ENCODE results near the gene ZNF223.

ZNF223 gene

DNA sequence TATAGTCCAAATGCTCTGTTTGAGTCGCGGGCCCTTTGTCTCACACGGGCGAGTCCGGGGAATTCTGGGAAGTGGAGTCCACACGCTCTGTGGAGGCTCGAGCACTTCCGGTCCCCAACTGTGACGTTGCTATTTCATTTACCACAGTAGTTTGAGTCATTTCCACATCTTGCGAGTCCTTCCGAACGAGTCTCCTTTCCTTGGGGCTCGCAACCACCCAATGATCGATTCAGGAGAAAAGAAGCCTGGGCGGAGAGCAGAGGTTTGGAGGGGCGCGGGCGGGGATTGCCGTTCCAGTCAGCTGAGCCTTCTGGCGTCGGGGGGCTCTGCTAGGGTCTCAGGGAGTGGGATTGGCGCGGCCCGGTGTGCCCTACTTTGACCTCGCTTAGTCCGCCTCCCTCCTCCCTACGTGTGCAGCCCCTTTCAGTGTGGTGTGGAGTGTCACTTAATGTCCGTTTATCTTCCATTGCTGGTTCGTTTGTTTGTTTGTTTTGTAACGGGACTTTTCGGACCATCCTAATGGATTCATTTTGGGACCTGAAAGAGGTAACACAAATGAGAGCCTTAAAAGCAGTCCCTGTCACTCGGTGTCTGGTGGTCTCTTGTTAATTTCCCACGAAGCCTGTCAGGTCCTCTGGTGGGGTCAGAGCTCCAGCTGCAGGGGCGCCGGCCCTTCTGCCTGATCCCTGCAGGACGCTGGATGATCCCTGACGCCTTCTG, 26.5 kb upstream of the ZNF223 start, which contains the start of gene ZNF222:
TSS of gene ZNF222 (plus strand) at position 163 of the 720 bp plus-strand sequence. CDS start at position 221, 58 bp downstream.
- peak within 1 kb of the TSS; percentile 97 for H3K4me3 ChIP-seq (ENCODE audit: low read length)
- peak within 1 kb of the TSS; percentile 94 for H3K9ac ChIP-seq (ENCODE audit: low read length)
- H3K4me1 ChIP-seq (ENCODE audit: control insufficient read depth, insufficient read depth, low read length), result peaks cover 9% of the 10 kb centered on the region
- peaks cover 37% of the 10 kb centered on the region for H3K36me3 ChIP-seq (ENCODE audit: control insufficient read depth, insufficient read depth, low read length, severe bottlenecking)
- peak; percentile 97 for DNase-seq (ENCODE audit: low read depth)
- H3K27me3 ChIP-seq (replicated peaks; ENCODE audit: control insufficient read depth, insufficient read depth, low read length), result no peaks in the 10 kb centered on the region
- H3K9me3 ChIP-seq (ENCODE audit: control insufficient read depth, low read length), result peaks cover 21% of the 10 kb centered on the region

DNA sequence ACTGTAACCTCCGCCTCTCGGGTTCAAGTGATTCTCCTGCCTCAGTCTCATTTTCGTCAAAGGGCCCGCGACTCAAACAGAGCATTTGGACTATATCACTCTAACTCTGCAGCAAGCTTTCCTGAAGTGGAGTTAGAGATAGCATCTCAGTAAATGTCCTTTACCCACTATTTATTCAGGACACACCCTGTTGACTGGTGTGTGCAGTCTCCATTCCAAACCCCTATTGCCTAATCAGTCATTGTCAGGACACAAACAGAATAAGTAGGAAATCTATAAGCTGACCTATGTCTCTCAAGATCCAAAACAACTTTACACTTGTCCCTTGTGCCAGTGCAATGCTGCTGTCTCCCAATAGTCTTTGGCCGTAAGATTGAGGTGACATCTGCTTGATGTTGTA, 25.2 kb upstream of the ZNF223 start:
- Histone ChIP-seq H3K4me1 (ENCODE audit: control insufficient read depth, insufficient read depth, low read length) (peaks cover 9% of the 10 kb centered on the region), H3K4me3 (ENCODE audit: low read length) (no peak overlapping the region), H3K36me3 (ENCODE audit: control insufficient read depth, insufficient read depth, low read length, severe bottlenecking) (peaks cover 49% of the 10 kb centered on the region), H3K9me3 (ENCODE audit: control insufficient read depth, low read length) (peaks cover 32% of the 10 kb centered on the region), H3K9ac (ENCODE audit: low read length) (no peak overlapping the region), H3K27me3 (replicated peaks; ENCODE audit: control insufficient read depth, insufficient read depth, low read length) (no peaks in the 10 kb centered on the region)
- DNase-seq (ENCODE audit: low read depth), result no peak

GRCh38 chr19:44032001-44032610, 19.7 kb upstream of the ZNF223 start:
- Histone ChIP-seq H3K4me1 (ENCODE audit: control insufficient read depth, insufficient read depth, low read length) (no peaks in the 10 kb centered on the region), H3K36me3 (ENCODE audit: control insufficient read depth, insufficient read depth, low read length, severe bottlenecking) (peaks cover 59% of the 10 kb centered on the region), H3K27me3 (replicated peaks; ENCODE audit: control insufficient read depth, insufficient read depth, low read length) (no peaks in the 10 kb centered on the region), H3K4me3 (ENCODE audit: low read length) (peak overlapping the region; percentile 51), H3K9me3 (ENCODE audit: control insufficient read depth, low read length) (peaks cover 69% of the 10 kb centered on the region), H3K9ac (ENCODE audit: low read length) (no peak overlapping the region)
- no peak for DNase-seq (ENCODE audit: low read depth)

GRCh38 chr19:44042147-44042546, 9.7 kb upstream of the ZNF223 start:
- H3K4me3 ChIP-seq (ENCODE audit: low read length), result no peak overlapping the region
- H3K9ac ChIP-seq (ENCODE audit: low read length), result no peak overlapping the region
- H3K4me1 ChIP-seq (ENCODE audit: control insufficient read depth, insufficient read depth, low read length), result no peaks in the 10 kb centered on the region
- no peaks in the 10 kb centered on the region for H3K27me3 ChIP-seq (replicated peaks; ENCODE audit: control insufficient read depth, insufficient read depth, low read length)
- no peaks in the 10 kb centered on the region for H3K36me3 ChIP-seq (ENCODE audit: control insufficient read depth, insufficient read depth, low read length, severe bottlenecking)
- H3K9me3 ChIP-seq (ENCODE audit: control insufficient read depth, low read length), result peaks cover 10% of the 10 kb centered on the region
- DNase-seq (ENCODE audit: low read depth), result no peak

GRCh38 chr19:44050740-44051649, 841 bp upstream of the ZNF223 start:
- peak overlapping the region; percentile 94 for H3K9ac ChIP-seq (ENCODE audit: low read length)
- peak; percentile 14 for DNase-seq (ENCODE audit: low read depth)

GRCh38 chr19:44055870-44056269, 4.0 kb downstream of the ZNF223 start:
- H3K4me3 ChIP-seq (ENCODE audit: low read length), result no peak overlapping the region
- no peaks in the 10 kb centered on the region for H3K27me3 ChIP-seq (replicated peaks; ENCODE audit: control insufficient read depth, insufficient read depth, low read length)
- peaks cover 15% of the 10 kb centered on the region for H3K4me1 ChIP-seq (ENCODE audit: control insufficient read depth, insufficient read depth, low read length)
- peaks cover 36% of the 10 kb centered on the region for H3K36me3 ChIP-seq (ENCODE audit: control insufficient read depth, insufficient read depth, low read length, severe bottlenecking)
- DNase-seq (ENCODE audit: low read depth), result no peak
- no peak overlapping the region for H3K9ac ChIP-seq (ENCODE audit: low read length)
- peaks cover 5% of the 10 kb centered on the region for H3K9me3 ChIP-seq (ENCODE audit: control insufficient read depth, low read length)

More at GRCh38 chr19:44050740-44051649, 841 bp upstream of the ZNF223 start:
- Histone ChIP-seq H3K4me3 (ENCODE audit: low read length) (peak overlapping the region; percentile 100), H3K9me3 (ENCODE audit: control insufficient read depth, low read length) (peaks cover 9% of the 10 kb centered on the region), H3K4me1 (ENCODE audit: control insufficient read depth, insufficient read depth, low read length) (peaks cover 15% of the 10 kb centered on the region), H3K27me3 (replicated peaks; ENCODE audit: control insufficient read depth, insufficient read depth, low read length) (peaks cover 12% of the 10 kb centered on the region), H3K36me3 (ENCODE audit: control insufficient read depth, insufficient read depth, low read length, severe bottlenecking) (peaks cover 5% of the 10 kb centered on the region)

DNA sequence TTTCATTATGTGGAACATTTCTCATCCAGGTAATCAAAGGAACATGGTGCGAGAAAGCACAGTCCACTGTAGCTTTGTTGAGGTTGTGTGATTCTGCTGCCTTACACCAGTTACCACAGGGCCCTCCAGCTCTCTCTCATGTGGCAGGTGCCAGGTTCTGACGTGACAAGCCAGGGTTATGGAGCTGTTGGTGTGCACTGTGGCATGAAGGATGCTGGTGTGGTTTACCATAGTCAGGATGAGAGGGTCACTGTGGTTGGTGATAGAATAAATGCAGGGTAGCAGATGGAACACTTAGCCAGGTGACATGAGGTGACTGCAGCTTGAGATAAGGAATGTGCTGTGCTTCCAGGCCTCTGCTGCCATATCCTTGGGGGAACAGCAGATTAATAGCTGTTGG, 7.4 kb downstream of the ZNF223 start:
- peaks cover 5% of the 10 kb centered on the region for H3K9me3 ChIP-seq (ENCODE audit: control insufficient read depth, low read length)
- no peak overlapping the region for H3K9ac ChIP-seq (ENCODE audit: low read length)
- no peak for DNase-seq (ENCODE audit: low read depth)
- H3K27me3 ChIP-seq (replicated peaks; ENCODE audit: control insufficient read depth, insufficient read depth, low read length), result no peaks in the 10 kb centered on the region
- no peaks in the 10 kb centered on the region for H3K4me1 ChIP-seq (ENCODE audit: control insufficient read depth, insufficient read depth, low read length)
- peaks cover 69% of the 10 kb centered on the region for H3K36me3 ChIP-seq (ENCODE audit: control insufficient read depth, insufficient read depth, low read length, severe bottlenecking)
- H3K4me3 ChIP-seq (ENCODE audit: low read length), result no peak overlapping the region

GRCh38 chr19:44061038-44061437, 9.2 kb downstream of the ZNF223 start:
- DNase-seq (ENCODE audit: low read depth), result no peak
- no peaks in the 10 kb centered on the region for H3K4me1 ChIP-seq (ENCODE audit: control insufficient read depth, insufficient read depth, low read length)
- peaks cover 15% of the 10 kb centered on the region for H3K9me3 ChIP-seq (ENCODE audit: control insufficient read depth, low read length)
- H3K4me3 ChIP-seq (ENCODE audit: low read length), result no peak overlapping the region
- H3K27me3 ChIP-seq (replicated peaks; ENCODE audit: control insufficient read depth, insufficient read depth, low read length), result no peaks in the 10 kb centered on the region
- peaks cover 81% of the 10 kb centered on the region for H3K36me3 ChIP-seq (ENCODE audit: control insufficient read depth, insufficient read depth, low read length, severe bottlenecking)
- H3K9ac ChIP-seq (ENCODE audit: low read length), result no peak overlapping the region

GRCh38 chr19:44066305-44066704, 14.5 kb downstream of the ZNF223 start:
- H3K9ac ChIP-seq (ENCODE audit: low read length), result no peak overlapping the region
- peaks cover 2% of the 10 kb centered on the region for H3K4me1 ChIP-seq (ENCODE audit: control insufficient read depth, insufficient read depth, low read length)
- peak overlapping the region; percentile 64 for H3K4me3 ChIP-seq (ENCODE audit: low read length)
- peaks cover 71% of the 10 kb centered on the region for H3K36me3 ChIP-seq (ENCODE audit: control insufficient read depth, insufficient read depth, low read length, severe bottlenecking)
- peaks cover 45% of the 10 kb centered on the region for H3K9me3 ChIP-seq (ENCODE audit: control insufficient read depth, low read length)
- no peaks in the 10 kb centered on the region for H3K27me3 ChIP-seq (replicated peaks; ENCODE audit: control insufficient read depth, insufficient read depth, low read length)
- no peak for DNase-seq (ENCODE audit: low read depth)

DNA sequence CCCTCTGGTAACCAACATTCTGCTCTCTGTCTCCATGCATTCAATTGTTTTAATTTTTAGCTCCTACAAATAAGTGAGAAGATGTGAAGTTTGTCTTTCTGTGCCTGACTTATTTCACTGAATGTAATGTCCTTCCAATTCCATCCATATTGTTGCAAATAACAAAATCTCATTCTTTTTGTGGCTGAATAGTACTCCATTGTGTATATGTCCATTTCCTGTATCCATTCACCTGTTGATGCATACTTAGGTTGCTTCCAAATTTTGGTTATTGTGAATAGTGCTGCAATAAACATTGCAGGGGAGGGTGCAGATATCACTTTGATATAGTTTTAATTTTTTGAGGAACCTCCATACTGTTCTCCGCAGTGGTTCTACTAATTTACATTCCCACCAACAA, 17.6 kb downstream of the ZNF223 start:
- peaks cover 45% of the 10 kb centered on the region for H3K9me3 ChIP-seq (ENCODE audit: control insufficient read depth, low read length)
- H3K4me1 ChIP-seq (ENCODE audit: control insufficient read depth, insufficient read depth, low read length), result peaks cover 11% of the 10 kb centered on the region
- H3K9ac ChIP-seq (ENCODE audit: low read length), result no peak overlapping the region
- no peaks in the 10 kb centered on the region for H3K27me3 ChIP-seq (replicated peaks; ENCODE audit: control insufficient read depth, insufficient read depth, low read length)
- H3K4me3 ChIP-seq (ENCODE audit: low read length), result no peak overlapping the region
- peaks cover 39% of the 10 kb centered on the region for H3K36me3 ChIP-seq (ENCODE audit: control insufficient read depth, insufficient read depth, low read length, severe bottlenecking)
- DNase-seq (ENCODE audit: low read depth), result no peak

Data from adipocyte (in vitro differentiated cells).